GM21619 (cell line): ENCODE results near the gene MAN2C1.
"Not testable (repeated sequence)": the region's sequence is repeated elsewhere in the genome, so short reads cannot be mapped to it uniquely, and the experiment has no call there.

Experiments used
- ATAC-seq: cut with Tn5 transposase; IDR thresholded peaks from one replicate; pipeline ENCODE4 v1.9.1; 2021; ENCODE audit not compliant: unreplicated experiment

Gene MAN2C1

GRCh38 chr15:75347222-75348033, 21.0 kb downstream of the MAN2C1 start:
- ATAC-seq, result peak; percentile 62

- no peak for ATAC-seq
These were observed 21.6 kb downstream of the MAN2C1 start, which contains the start of gene NEIL1 for GRCh38 chr15:75346796-75347221. TSS of gene NEIL1 (plus strand) at chr15:75347039. CDS start at chr15:75348906, 1,867 bp downstream.

- ATAC-seq, result not testable (repeated sequence)
These were observed 24.5 kb downstream of the MAN2C1 start for GRCh38 chr15:75343953-75344352.

DNA sequence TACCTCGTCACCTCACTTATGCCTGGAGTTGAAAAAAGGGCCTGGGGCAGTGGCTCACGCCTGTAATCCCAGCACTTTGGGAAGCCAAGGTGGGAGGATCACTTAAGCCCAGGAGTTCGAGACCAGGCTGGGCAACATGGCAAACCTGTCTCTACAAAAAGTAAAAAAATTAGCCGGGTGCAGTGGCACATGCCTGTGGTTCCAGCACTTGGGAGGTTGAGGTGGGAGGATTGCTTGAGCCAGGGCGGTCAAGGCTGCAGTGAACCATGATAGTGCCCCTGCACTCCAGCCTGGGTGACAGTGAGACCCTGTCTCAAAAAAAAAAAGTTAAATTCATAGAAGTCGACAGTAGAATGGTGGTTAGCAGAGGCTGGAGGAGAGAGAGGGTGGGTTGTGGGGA, 26.2 kb downstream of the MAN2C1 start:
- ATAC-seq, result no peak

DNA sequence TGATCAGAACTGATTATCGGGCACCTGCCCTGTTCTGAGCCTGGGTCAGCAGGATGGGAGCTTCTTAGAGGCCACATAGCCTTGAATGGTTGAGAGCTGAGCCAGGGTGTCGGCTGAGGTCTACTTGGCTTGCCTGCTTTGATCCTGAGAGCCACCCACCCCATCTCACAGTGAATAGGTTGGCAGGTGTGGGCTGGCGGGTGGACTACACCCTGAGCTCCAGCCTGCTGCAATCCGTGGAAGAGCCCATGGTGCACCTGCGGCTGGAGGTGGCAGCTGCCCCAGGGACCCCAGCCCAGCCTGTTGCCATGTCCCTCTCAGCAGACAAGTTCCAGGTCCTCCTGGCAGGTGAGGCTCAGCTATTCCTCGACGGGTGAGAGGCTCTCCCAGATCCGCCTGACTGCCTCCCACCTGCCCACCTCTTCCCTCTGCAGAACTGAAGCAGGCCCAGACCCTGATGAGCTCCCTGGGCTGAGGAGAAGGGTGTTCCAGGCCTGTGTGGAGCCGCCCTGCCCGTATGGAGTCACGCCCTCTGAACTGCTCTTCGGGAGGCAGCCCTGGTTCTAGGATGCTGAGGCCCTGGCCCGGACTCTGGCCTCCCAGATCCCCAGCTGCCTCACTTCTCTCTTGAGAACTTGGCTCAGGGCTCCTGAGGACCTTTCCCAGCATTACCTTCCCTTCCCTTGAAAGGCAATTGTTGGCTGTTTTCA, 28.7 kb downstream of the MAN2C1 start:
- ATAC-seq, result no peak

GRCh38 chr15:75338661-75339240, 29.7 kb downstream of the MAN2C1 start:
- ATAC-seq, result no peak

DNA sequence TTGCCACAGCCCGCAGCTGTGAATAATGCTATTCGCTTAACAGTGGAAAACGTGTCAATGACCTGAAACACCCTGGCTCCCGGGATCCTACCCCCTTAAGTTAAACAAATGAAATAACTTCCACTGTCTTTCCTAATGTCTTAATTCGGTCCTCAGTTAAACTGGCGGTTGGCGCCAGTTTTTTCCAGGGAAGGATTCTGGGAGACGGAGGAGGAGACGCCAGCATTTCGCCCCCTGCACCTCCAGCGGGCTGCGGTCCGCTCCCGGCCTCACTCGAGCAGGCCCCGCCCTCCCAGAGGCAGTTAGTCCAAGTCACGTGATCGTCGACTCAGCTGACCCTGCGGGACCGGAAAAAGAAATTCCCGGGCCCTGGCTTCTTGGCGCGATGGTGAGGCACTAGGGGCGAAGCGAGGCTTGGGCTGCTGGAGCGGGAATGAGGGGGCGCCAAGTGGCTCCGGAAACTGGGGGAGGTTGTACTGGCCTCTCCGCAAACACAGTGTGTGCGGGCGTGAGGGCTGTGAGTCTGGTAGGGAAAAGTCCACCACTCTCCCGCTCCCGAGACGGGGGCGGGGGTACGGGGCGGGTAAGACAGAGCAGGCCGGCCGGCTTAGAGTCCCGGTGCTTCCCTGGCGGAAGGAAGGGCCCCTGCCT, 32.6 kb downstream of the MAN2C1 start, which contains the start of gene COMMD4:
TSS of gene COMMD4 (plus strand) at position 359 of the 651 bp plus-strand sequence. CDS start at position 386, 27 bp downstream.
- peak; percentile 56 for ATAC-seq

DNA sequence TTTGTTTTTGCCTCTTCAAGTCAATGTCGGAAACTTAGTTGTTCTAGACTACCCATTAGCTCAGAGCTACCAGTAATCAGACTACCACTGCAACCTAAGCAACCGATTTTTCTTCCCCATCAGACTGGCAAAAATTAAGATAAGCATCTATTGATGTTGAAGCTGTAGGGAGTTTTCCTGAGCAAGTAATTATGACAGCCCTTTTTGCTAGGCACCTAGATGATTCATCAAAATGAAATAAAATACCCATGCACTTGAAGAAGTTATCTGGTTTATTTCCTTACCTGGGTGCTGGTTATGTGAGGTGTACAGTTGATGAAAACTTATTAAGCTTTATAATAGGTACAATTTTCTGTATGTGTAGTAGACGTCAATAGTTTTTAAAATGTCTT, 33.1 kb downstream of the MAN2C1 start:
- ATAC-seq, result no peak

- ATAC-seq, result not testable (repeated sequence)
These were observed 34.6 kb downstream of the MAN2C1 start for GRCh38 chr15:75333654-75334419.

- ATAC-seq, result not testable (repeated sequence)
These were observed 36.3 kb downstream of the MAN2C1 start for GRCh38 chr15:75332093-75332492.

DNA sequence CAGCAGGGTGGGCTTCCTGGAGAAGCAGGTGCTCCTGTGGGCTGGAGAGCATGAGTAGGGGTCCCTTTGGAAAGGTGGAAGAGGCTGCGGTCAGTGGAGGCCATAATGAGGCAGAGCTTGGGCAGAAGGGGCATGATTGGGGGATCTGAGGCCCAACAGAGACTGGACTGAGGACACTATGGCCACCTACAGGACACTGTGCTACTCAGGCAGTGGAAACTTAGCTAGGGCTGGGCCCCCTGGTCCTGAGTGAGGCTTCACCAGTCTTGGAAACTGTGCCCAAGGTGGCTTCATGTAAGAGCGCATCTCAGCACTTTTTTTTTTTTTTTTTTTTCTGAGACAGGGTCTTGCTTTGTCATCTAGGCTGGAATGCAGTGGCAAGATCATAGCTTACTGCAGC, 38.8 kb downstream of the MAN2C1 start:
- no peak for ATAC-seq

DNA sequence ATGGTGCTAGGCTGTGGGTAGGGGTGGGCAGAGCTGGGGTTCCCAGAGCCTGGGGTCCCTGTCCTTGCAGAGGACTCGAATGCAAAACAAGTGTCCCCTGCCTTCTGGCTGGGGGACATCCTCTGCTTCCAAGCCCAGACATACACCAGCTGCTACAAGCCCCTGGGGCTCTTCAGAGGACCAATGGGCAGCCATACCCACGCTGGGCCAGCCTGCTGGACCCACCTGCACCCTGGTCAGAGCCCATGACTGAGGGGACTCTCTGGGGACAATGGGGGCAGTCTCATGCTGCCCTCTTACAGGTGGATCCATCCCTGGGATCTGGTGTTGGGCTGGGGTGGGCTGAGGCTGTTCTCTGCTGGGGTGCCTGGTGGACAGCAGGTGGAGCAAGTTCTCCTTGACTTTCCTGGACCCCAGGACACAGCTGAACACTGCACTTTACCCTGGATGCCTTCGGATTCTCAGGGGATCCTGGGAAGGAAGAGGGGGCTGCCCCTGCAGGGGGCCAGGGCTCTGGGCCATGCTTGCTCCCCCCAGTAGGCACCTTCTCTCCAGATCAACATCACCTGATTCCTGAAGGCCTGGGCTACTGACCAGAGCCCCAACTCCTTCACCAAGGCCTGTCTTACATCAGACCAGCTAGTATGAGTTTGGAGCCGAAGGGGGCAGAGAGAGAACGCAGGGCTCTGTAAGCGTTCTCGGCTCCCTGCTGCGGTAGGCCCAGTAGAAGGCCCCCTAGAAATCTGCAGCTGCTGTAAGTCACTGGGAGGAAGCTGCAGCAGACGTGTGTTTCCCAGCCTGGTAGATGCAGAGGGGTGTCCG, 39.7 kb downstream of the MAN2C1 start:
- ATAC-seq, result no peak

DNA sequence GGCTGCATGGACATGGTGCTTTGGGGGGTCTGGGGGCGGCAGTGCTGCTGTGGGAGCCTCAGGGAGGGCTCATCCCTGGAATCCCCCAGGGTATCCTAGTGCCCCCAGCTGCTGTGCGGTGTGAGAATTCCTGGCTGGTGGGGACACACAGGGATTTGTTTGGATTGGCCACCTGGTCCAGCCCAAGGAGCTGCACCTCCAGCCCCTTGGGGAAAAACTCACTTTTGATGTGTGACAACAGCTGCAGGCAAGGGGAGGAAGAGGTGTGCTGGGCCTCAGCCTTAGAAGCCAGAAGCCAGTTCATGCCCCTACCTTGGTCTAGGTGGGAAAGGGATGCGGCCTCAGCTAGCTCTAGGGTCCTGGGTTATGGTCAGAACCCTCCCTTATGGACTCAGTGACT, 40.9 kb downstream of the MAN2C1 start:
- ATAC-seq, result no peak

DNA sequence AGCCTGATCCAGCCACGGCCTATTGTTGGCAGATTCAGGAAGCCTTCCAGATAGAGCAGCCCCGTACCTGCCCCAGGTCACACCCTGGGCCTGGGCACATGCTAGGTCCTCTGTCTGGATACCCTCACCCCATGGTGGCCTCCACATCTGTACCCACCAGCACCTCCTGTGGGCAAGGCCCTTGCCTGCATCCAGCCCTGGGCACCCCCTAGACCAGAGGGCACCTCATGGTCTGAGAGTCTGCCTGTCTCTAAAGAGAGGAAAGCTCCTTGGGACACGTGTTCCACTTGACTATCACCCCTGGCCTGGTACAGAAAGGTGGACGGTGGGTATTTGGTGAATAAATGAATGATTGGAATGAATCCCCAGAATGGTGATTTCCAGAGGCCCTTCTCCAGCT, 41.4 kb downstream of the MAN2C1 start:
- no peak for ATAC-seq

DNA sequence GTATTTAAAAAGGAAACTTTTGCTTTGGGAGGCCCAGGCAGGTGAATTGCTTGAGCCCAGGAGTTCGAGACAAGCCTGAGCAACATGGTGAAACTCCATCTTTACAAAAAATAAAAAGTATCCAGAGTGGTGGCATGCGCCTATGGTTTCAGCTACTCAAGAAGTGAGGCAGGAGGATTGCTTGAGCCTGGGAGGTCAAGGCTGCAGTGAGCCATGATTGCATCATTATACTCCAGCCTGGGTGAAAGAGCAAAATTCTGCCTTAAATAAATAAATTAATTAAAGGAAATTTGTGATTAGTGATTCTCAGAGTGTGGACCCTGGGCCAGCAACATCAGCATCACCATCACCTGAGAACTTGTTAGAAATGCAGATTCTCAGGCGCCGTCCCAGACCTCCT, 42.5 kb downstream of the MAN2C1 start:
- no peak for ATAC-seq

GRCh38 chr15:75321711-75322110, 46.7 kb downstream of the MAN2C1 start:
- ATAC-seq, result no peak

DNA sequence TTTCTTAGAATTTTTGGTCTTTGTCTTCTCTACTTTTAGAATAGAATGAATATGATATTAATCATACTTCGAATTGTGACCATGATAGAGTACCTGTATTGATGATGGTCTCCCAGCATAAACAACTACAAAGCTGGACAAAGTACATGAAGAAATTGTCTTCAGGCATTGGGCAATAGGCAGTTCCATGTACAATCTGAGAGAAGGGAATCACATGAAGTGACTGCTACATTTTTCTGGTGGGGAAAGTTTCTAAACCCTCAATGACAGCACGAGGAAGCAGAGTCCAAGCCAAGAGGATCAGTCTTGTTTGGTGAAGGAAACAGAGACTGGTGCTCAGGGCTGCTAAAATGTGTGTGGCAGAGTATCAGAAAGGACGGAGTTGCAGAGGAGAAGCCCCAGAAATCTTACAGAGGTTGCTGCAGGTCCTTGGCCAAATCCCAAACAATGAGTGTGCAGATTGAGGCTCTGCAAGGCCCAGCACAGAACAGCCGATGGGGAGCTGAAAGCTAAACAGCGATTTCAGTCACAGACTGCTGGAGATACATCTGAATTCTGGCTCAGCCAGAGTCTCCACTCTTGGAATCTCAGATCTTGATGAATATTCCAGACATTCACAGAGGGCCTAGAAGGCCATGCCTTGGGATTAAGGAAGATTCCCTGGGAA, 49.0 kb downstream of the MAN2C1 start:
- ATAC-seq, result not testable (repeated sequence)

- no peak for ATAC-seq
These were observed 53.7 kb downstream of the MAN2C1 start for GRCh38 chr15:75314552-75315290.
